HepG2 (cell line): ENCODE data around the gene ZC3H7B. TPM values are rescaled to one million over a fixed set of nuclear protein-coding genes. Genes with fewer than 3 reads are reported as not detected.

Source experiments
- ATAC-seq: fragments of 200-7000 bp; cut with Tn5 transposase; 3 replicates; pipeline ENCODE4 v1.9.1; 2020; ENCODE audit warnings: mild to moderate bottlenecking, moderate library complexity
- BruUV-seq: library from RNA; stranded (reverse); fragments of 400-500 nt; replicated peaks from 2 replicates; lab custom pipeline; 2021; lab: Mats Ljungman, UMichigan
- CTCF ChIA-PET: fragments of 300-600 bp; formaldehyde crosslinking; extraction: SDS; loops from one replicate; lab custom pipeline; 2021; ENCODE audit warnings: low total read pairs, inconsistent platforms, low intra/inter-chr PET ratio; lab: Yijun Ruan, JAX
- POLR2A ChIA-PET: fragments of 350-600 bp; sonication (Branson Sonifier 250); formaldehyde crosslinking; loops from one replicate; lab custom pipeline; 2020; ENCODE audit warnings: antibody characterized with exemption, inconsistent platforms; lab: Yijun Ruan, JAX
- DNase-seq: peaks from one replicate; pipeline ENCODE4 v3.0.0-alpha.2; 2015; ENCODE audit warnings: low spot score
- FAIRE-seq: peaks from 3 replicates; lab custom pipeline; 2011; peaks lifted over from hg19 to GRCh38; lab: Jason Lieb, UNC
- H2AFZ ChIP-seq: one replicate; pipeline ENCODE4 v1.6.1; 2011; ENCODE audit warnings: low read length, inconsistent platforms
- H3K27ac ChIP-seq: fragments of 300-600 bp; 3 replicates; pipeline ENCODE4 v1.8.0; 2011; ENCODE audit warnings: mixed run types, mild to moderate bottlenecking, mixed read lengths, low read length, inconsistent platforms; ENCODE audit not compliant: insufficient read depth; ENCODE audit errors: extremely low read length
- H3K27me3 ChIP-seq, 2 experiments: fragments of 200-600 bp in 1 of 2; 2 replicates in 1 of 2; 3 replicates in 1 of 2; pipeline versions ENCODE4 v1.6.0 to v1.8.0; 2011; ENCODE audit warnings: low read length in 2 of 2, mild to moderate bottlenecking in 2 of 2, moderate library complexity in 2 of 2, inconsistent platforms in 1 of 2; ENCODE audit not compliant: insufficient read depth in 2 of 2, control insufficient read depth in 1 of 2
- H3K36me3 ChIP-seq, 2 experiments: fragments of 200-600 bp in 1 of 2; replicated peaks in 1 of 2; 2 replicates in 1 of 2; 3 replicates in 1 of 2; pipeline versions ENCODE4 v1.5.1 to v1.8.0; 2011; ENCODE audit warnings: low read length in 2 of 2, inconsistent platforms in 1 of 2; ENCODE audit not compliant: insufficient read depth in 2 of 2, control insufficient read depth in 1 of 2
- H3K4me1 ChIP-seq: 2 replicates; pipeline ENCODE4 v1.5.1; 2012; ENCODE audit warnings: low read length, inconsistent platforms; ENCODE audit not compliant: insufficient read depth
- H3K4me2 ChIP-seq: 2 replicates; pipeline ENCODE4 v1.6.0; 2011; ENCODE audit warnings: low read depth, low read length, inconsistent platforms
- H3K4me3 ChIP-seq, 3 experiments: fragments of 200-600 bp in 1 of 3; sonication (generic), shearing (Covaris generic) in 1 of 3; replicated peaks in 1 of 3; 2 replicates each; pipeline ENCODE4 v1.5.1; 2011 to 2016; ENCODE audit warnings: low read length in 3 of 3, inconsistent platforms in 2 of 3, low read depth in 2 of 3, mild to moderate bottlenecking in 2 of 3, control low read depth in 1 of 3, mixed read lengths in 1 of 3; ENCODE audit not compliant: insufficient read depth in 1 of 3
- H3K79me2 ChIP-seq: one replicate; pipeline ENCODE4 v1.6.1; 2011; ENCODE audit warnings: low read length, inconsistent platforms; ENCODE audit not compliant: insufficient read depth
- H3K9ac ChIP-seq: 2 replicates; pipeline ENCODE4 v1.6.0; 2011; ENCODE audit warnings: mild to moderate bottlenecking, low read depth, low read length, inconsistent platforms; ENCODE audit not compliant: insufficient read depth
- H3K9me3 ChIP-seq: 2 replicates; pipeline ENCODE4 v1.5.1; 2012; ENCODE audit warnings: mild to moderate bottlenecking, low read length
- H4K20me1 ChIP-seq: 2 replicates; pipeline ENCODE4 v1.6.0; 2011; ENCODE audit warnings: inconsistent platforms, mild to moderate bottlenecking, low read length, moderate library complexity; ENCODE audit not compliant: insufficient read depth
- EED ChIP-seq: sonication (generic); formaldehyde crosslinking; IDR thresholded peaks from 2 replicates; pipeline ENCODE4 v1.5.0; 2020; ENCODE audit warnings: mild to moderate bottlenecking, missing genetic modification reagents
- GMEB1 ChIP-seq: sonication (generic); formaldehyde crosslinking; IDR thresholded peaks from 2 replicates; pipeline ENCODE4 v1.5.1; 2020; ENCODE audit warnings: missing genetic modification reagents, mild to moderate bottlenecking, borderline replicate concordance
- JUNB ChIP-seq: sonication (generic); formaldehyde crosslinking; IDR thresholded peaks from 2 replicates; pipeline ENCODE4 v1.8.0; 2022; ENCODE audit warnings: missing genetic modification reagents, mild to moderate bottlenecking, borderline replicate concordance
- RELA ChIP-seq: sonication (generic); formaldehyde crosslinking; IDR thresholded peaks from 2 replicates; pipeline ENCODE4 v1.4.0; 2020; ENCODE audit warnings: missing genetic modification reagents
- SRF ChIP-seq: IDR thresholded peaks from 2 replicates; pipeline ENCODE4 v1.6.1; 2011; ENCODE audit warnings: mild to moderate bottlenecking, low read depth, low read length, moderate library complexity
- ZNF362 ChIP-seq: sonication (generic); formaldehyde crosslinking; IDR thresholded peaks from 2 replicates; pipeline ENCODE4 v1.4.0; 2020; ENCODE audit warnings: missing genetic modification reagents, mild to moderate bottlenecking, borderline replicate concordance
- ZNF496 ChIP-seq: sonication (generic); formaldehyde crosslinking; IDR thresholded peaks from 2 replicates; pipeline ENCODE4 v1.8.1; 2023; ENCODE audit warnings: mild to moderate bottlenecking, moderate library complexity, missing genetic modification reagents; ENCODE audit not compliant: insufficient replicate concordance
- ZNF564 ChIP-seq: sonication (generic); formaldehyde crosslinking; IDR thresholded peaks from 2 replicates; pipeline ENCODE4 v1.8.1; 2023; ENCODE audit warnings: mild to moderate bottlenecking, missing genetic modification reagents
- ZNF629 ChIP-seq: sonication (generic); formaldehyde crosslinking; conservative IDR thresholded peaks from 2 replicates; pipeline ENCODE4 v1.5.0; 2020; ENCODE audit warnings: missing genetic modification reagents
- ZNF704 ChIP-seq: sonication (generic); formaldehyde crosslinking; IDR thresholded peaks from 2 replicates; pipeline ENCODE4 v1.8.1; 2023; ENCODE audit warnings: mild to moderate bottlenecking, inconsistent platforms, moderate library complexity, missing genetic modification reagents, borderline replicate concordance
- WGBS: methylation state at CpG from one replicate; pipeline ENCODE4 v1.1.6; 2017; ENCODE audit warnings: low lambda C conversion rate; 5-methylcytosine and 5-hydroxymethylcytosine counted together
- in situ Hi-C: cut with HindIII; loops from 2 replicates; pipeline ENCODE4 v1.10.0; 2017; ENCODE audit warnings: low pct_unique_long_range_greater_than_20kb; ENCODE audit not compliant: extremely low pct_ligation_motif_present
- intact Hi-C: fragments of 100-400 bp; cut with micrococcal nuclease; formaldehyde crosslinking; loops from one replicate; pipeline ENCODE4 v1.10.0; 2022; ENCODE audit not compliant: unreplicated experiment
- polyA plus RNA-seq, 8 experiments: library from polyadenylated mRNA; depleted of rRNA in 3 of 8; stranded (reverse) in 7 of 8; unstranded in 1 of 8; fragments of >200 nt; fragmentation: Illumina TruSeq in 4 of 8; extraction: Trizol in 4 of 8; gene quantifications; 2 replicates each; pipeline versions ENCODE4 v1.2.1 to v1.2.3, GENCODE V29; 2011 to 2016; ENCODE audit warnings: low read depth in 4 of 8, missing spikeins in 1 of 8, mixed read lengths in 1 of 8; ENCODE audit not compliant: insufficient read depth in 1 of 8
- total RNA-seq, 5 experiments: library from RNA; depleted of rRNA; stranded (reverse); fragments of >200 nt; fragmentation: Illumina TruSeq; extraction: Trizol; gene quantifications; 2 replicates each; pipeline ENCODE4 v1.2.3, GENCODE V29; 2016; ENCODE audit warnings: low read depth in 1 of 5

ZC3H7B gene
- total and polyA plus RNA-seq, 2 of the 13 experiments (the other 11 are each of a cell fraction or from before 2014, with no cell fraction given): 26.4 to 37.2 TPM

GRCh38 chr22:41407433-41407832 is 106.1 kb downstream of the ZC3H7B start:
- no peak overlapping the region for H3K9ac ChIP-seq
- POLR2A ChIA-PET: interaction anchor here (0.7 to 1.3 kb wide), 3 partner anchors 36 to 46 kb away, joined by 3 read pairs; no protein-coding TSS in a partner anchor
- intact Hi-C loops: no loop called here
- 63% methylated on average over 3 of the region's 3 CpGs for WGBS
- H3K4me3 ChIP-seq: no peak overlapping the region
- peaks cover 50% of the 10 kb centered on the region for H3K4me1 ChIP-seq
- no peaks in the 10 kb centered on the region for H3K9me3 ChIP-seq
- CTCF ChIA-PET: no interaction called here
- peaks cover 0 to 1% of the 10 kb centered on the region in 2 experiments; a peak in 1 of 5 replicates for H3K27me3 ChIP-seq
- no peak for DNase-seq
- H2AFZ ChIP-seq: no peak overlapping the region
- H3K36me3 ChIP-seq: no peaks in the 10 kb centered on the region
- H4K20me1 ChIP-seq: no peaks in the 10 kb centered on the region
- no peak overlapping the region for H3K4me2 ChIP-seq
- no peak overlapping the region for H3K27ac ChIP-seq
- peak; percentile 61 for TF ChIP-seq ZNF629
- TF ChIP-seq JUNB (CRISPR knock-in tag): no peak
- no peak for FAIRE-seq
- in situ Hi-C loops: no loop called here
- no peak for ATAC-seq
- H3K79me2 ChIP-seq: no peaks in the 10 kb centered on the region
- no TSS peak for BruUV-seq

- Histone ChIP-seq H4K20me1 (no peaks in the 10 kb centered on the region), H3K27ac (no peak overlapping the region), H3K36me3 (no peaks in the 10 kb centered on the region), H3K79me2 (no peaks in the 10 kb centered on the region), H3K9ac (no peak overlapping the region), H3K4me3 (no peak overlapping the region), H3K27me3 (peaks cover 0 to 1% of the 10 kb centered on the region in 2 experiments; a peak in 1 of 5 replicates), H2AFZ (no peak overlapping the region), H3K4me1 (peaks cover 48% of the 10 kb centered on the region), H3K4me2 (0 out of 2 replicates have a peak overlapping the region, but pooled peaks have one; percentile 12), H3K9me3 (no peaks in the 10 kb centered on the region)
- intact Hi-C loops: no loop called here
- no peak for FAIRE-seq
- POLR2A ChIA-PET: interaction anchor here (0.7 to 2.2 kb wide), 6 partner anchors 12 to 45 kb away, joined by 3 to 12 read pairs (median 4); partner anchors contain the start of genes TEF and TOB2
- no peak for DNase-seq
- ATAC-seq: no peak
- no TSS peak for BruUV-seq
- 48% methylated on average over 8 of the region's 8 CpGs for WGBS
- in situ Hi-C loops: no loop called here
- CTCF ChIA-PET: no interaction called here
- no peak for TF ChIP-seq RELA (CRISPR knock-in tag)
- no peak for TF ChIP-seq ZNF564 (CRISPR knock-in tag)
- no peak for TF ChIP-seq GMEB1 (CRISPR knock-in tag)
- TF ChIP-seq ZNF496 (CRISPR knock-in tag): no peak
- TF ChIP-seq ZNF704 (CRISPR knock-in tag): no peak
- TF ChIP-seq ZNF362 (CRISPR knock-in tag): no peak
- no peak for TF ChIP-seq SRF
- no peak for TF ChIP-seq EED
Measured at GRCh38 chr22:41408665-41409064, 107.3 kb downstream of the ZC3H7B start.
